ENCODE measurements around the gene VPS54. TPM values are rescaled to one million over a fixed set of nuclear protein-coding genes. Genes with fewer than 3 reads are reported as not detected.

VPS54 gene
- total RNA-seq, 1 donor from 2014 or later, result 44.3 TPM

DNA sequence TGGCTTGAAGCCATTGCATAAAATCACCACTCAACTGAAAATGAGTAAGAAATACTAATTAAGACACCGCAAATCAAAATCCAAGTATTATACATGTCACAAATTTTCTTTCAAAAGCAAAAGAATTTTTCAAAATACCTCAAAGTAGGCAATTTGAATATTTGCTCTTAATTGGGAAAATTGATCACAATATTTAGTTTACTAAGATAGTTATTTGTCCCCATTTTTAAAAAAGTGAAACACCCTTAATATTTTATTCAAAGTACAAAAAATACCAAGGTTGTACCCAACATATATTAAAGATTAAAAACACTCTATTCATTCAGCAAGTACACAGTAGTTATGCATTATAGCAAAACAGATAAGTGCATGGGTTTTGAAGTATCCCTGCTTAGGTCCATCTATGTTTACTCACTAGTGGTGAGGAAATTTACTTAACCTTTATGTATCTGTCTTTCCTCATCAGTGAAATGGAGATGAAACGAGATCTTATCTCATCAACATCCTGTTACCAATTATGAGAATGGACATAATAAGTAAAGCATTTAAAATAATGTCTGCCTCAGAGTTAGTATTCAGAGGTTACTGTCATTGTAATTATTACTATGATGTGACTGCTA, 35.1 kb downstream of the VPS54 start:
- peaks cover 1% of the 10 kb centered on the region for H3K27me3 Mint-ChIP-seq (ENCODE audit: insufficient read depth, low read depth)
- Histone ChIP-seq H3K4me1 (no peaks in the 10 kb centered on the region), H3K9me3 (ENCODE audit: low read depth) (no peaks in the 10 kb centered on the region), H3K9ac (no peak overlapping the region), H3F3A (ENCODE audit: low read depth) (no peaks in the 10 kb centered on the region), H3K27me3 (no peaks in the 10 kb centered on the region), H2AFZ (replicated peaks) (no peak overlapping the region), H3K27ac (no peak overlapping the region), H3K4me3 (no peak overlapping the region), H3K36me3 (peaks cover 5% of the 10 kb centered on the region), H3K4me2 (no peak overlapping the region), H3K79me2 (ENCODE audit: low read depth) (peaks cover 7% of the 10 kb centered on the region), H4K20me1 (ENCODE audit: low read depth) (no peaks in the 10 kb centered on the region)
- no peaks in the 10 kb centered on the region for H3K4me1 Mint-ChIP-seq
- DNase-seq (ENCODE audit: low spot score), result no peak
- peaks cover 11% of the 10 kb centered on the region for H3K9me3 Mint-ChIP-seq
- peaks cover 27% of the 10 kb centered on the region for H3K36me3 Mint-ChIP-seq
- no peak overlapping the region for H3K4me3 Mint-ChIP-seq
- no peak for TF ChIP-seq EZH2phosphoT487 (IDR thresholded peaks at IDR 0.05)
- TF ChIP-seq EZH2 (IDR thresholded peaks at IDR 0.05), result no peak
- TF ChIP-seq, protein P1, sequence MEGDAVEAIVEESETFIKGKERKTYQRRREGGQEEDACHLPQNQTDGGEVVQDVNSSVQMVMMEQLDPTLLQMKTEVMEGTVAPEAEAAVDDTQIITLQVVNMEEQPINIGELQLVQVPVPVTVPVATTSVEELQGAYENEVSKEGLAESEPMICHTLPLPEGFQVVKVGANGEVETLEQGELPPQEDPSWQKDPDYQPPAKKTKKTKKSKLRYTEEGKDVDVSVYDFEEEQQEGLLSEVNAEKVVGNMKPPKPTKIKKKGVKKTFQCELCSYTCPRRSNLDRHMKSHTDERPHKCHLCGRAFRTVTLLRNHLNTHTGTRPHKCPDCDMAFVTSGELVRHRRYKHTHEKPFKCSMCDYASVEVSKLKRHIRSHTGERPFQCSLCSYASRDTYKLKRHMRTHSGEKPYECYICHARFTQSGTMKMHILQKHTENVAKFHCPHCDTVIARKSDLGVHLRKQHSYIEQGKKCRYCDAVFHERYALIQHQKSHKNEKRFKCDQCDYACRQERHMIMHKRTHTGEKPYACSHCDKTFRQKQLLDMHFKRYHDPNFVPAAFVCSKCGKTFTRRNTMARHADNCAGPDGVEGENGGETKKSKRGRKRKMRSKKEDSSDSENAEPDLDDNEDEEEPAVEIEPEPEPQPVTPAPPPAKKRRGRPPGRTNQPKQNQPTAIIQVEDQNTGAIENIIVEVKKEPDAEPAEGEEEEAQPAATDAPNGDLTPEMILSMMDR (IDR thresholded peaks at IDR 0.05), result no peak
- H3K27ac Mint-ChIP-seq, result no peak overlapping the region

DNA sequence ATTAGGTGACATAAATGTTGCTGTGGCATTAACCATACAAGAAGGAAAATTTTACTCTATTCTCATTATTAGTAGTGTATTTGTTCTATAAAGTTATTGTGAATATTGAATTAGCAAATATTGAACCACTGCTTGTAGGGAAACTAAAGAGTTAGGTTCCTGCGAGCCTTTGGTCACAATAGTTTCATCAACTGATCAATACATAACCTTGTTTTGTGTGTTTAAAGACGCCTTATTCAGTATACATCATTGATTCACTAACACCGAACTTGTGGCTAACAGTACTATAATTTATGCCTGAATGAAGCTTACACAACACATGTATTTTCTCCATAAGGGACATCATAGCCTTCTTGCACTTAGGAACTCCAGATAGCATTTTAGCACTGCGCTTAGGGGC, 36.9 kb downstream of the VPS54 start:
- peaks cover 5% of the 10 kb centered on the region for H3K36me3 ChIP-seq
- H3K27me3 ChIP-seq, result no peaks in the 10 kb centered on the region
- DNase-seq (ENCODE audit: low spot score), result no peak
- H3F3A ChIP-seq (ENCODE audit: low read depth), result no peaks in the 10 kb centered on the region
- no peak overlapping the region for H3K4me3 Mint-ChIP-seq
- H3K9ac ChIP-seq, result no peak overlapping the region
- peaks cover 28% of the 10 kb centered on the region for H3K36me3 Mint-ChIP-seq
- H3K27ac ChIP-seq, result no peak overlapping the region
- H3K9me3 Mint-ChIP-seq, result peaks cover 4% of the 10 kb centered on the region
- no peak overlapping the region for H3K4me2 ChIP-seq
- no peak overlapping the region for H2AFZ ChIP-seq (replicated peaks)
- TF ChIP-seq EZH2 (IDR thresholded peaks at IDR 0.05) (no peak), EZH2phosphoT487 (IDR thresholded peaks at IDR 0.05) (no peak)
- TF ChIP-seq, protein P1 (IDR thresholded peaks at IDR 0.05), result no peak
- no peaks in the 10 kb centered on the region for H3K4me1 Mint-ChIP-seq
- no peaks in the 10 kb centered on the region for H3K27me3 Mint-ChIP-seq (ENCODE audit: insufficient read depth, low read depth)
- H3K4me3 ChIP-seq, result no peak overlapping the region
- no peaks in the 10 kb centered on the region for H3K4me1 ChIP-seq
- H4K20me1 ChIP-seq (ENCODE audit: low read depth), result no peaks in the 10 kb centered on the region
- no peaks in the 10 kb centered on the region for H3K9me3 ChIP-seq (ENCODE audit: low read depth)
- H3K27ac Mint-ChIP-seq, result no peak overlapping the region
- H3K79me2 ChIP-seq (ENCODE audit: low read depth), result peaks cover 7% of the 10 kb centered on the region

DNA sequence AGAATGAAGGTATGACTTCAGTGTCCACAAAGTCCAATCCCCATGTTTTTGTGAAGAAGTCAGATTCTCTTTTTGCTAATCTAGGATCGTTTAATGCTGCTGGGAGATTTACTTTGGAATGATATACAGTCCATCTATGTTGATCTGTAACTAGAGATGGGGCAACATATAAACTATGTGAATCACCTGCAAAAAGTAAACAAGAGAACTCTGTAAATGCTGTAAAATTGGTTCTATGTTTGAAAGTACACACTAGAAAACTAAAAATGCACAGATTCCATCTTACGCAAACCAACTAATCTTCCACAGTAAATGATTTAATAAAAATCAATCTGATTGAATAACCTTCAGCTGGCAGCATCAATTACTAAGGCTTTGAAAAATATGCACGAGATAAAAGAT, 37.5 kb downstream of the VPS54 start:
- Histone ChIP-seq H3K36me3 (peaks cover 5% of the 10 kb centered on the region), H3K9me3 (ENCODE audit: low read depth) (no peaks in the 10 kb centered on the region), H3K4me2 (no peak overlapping the region), H2AFZ (replicated peaks) (no peak overlapping the region), H3K4me1 (no peaks in the 10 kb centered on the region), H3K4me3 (no peak overlapping the region), H3K79me2 (ENCODE audit: low read depth) (peaks cover 7% of the 10 kb centered on the region), H3K9ac (no peak overlapping the region), H3K27me3 (no peaks in the 10 kb centered on the region), H3K27ac (no peak overlapping the region), H3F3A (ENCODE audit: low read depth) (no peaks in the 10 kb centered on the region), H4K20me1 (ENCODE audit: low read depth) (no peaks in the 10 kb centered on the region)
- TF ChIP-seq, protein P1 (IDR thresholded peaks at IDR 0.05), result no peak
- TF ChIP-seq EZH2phosphoT487 (IDR thresholded peaks at IDR 0.05), result no peak
- no peak for TF ChIP-seq EZH2 (IDR thresholded peaks at IDR 0.05)
- Mint-ChIP-seq H3K4me3 (no peak overlapping the region), H3K4me1 (no peaks in the 10 kb centered on the region), H3K36me3 (peaks cover 30% of the 10 kb centered on the region), H3K27ac (no peak overlapping the region), H3K9me3 (no peaks in the 10 kb centered on the region), H3K27me3 (ENCODE audit: insufficient read depth, low read depth) (no peaks in the 10 kb centered on the region)
- no peak for DNase-seq (ENCODE audit: low spot score)
